ENCODE results near the gene GAS7. TPM values are rescaled to one million over a fixed set of nuclear protein-coding genes. Genes with fewer than 3 reads are reported as not detected.

GAS7 gene
- polyA plus RNA-seq, 5 donors = 32.0 to 39.7 (median 32.2) TPM

GRCh38 chr17:10051112-10051511 is 147.3 kb downstream of the GAS7 start:
- no peak for DNase-seq

- peak in 1 of 2 donors; percentile 40 for DNase-seq
Measured at GRCh38 chr17:10050597-10051101, 147.8 kb downstream of the GAS7 start.

GRCh38 chr17:10048629-10049350 is 149.6 kb downstream of the GAS7 start:
- DNase-seq = no peak

DNA sequence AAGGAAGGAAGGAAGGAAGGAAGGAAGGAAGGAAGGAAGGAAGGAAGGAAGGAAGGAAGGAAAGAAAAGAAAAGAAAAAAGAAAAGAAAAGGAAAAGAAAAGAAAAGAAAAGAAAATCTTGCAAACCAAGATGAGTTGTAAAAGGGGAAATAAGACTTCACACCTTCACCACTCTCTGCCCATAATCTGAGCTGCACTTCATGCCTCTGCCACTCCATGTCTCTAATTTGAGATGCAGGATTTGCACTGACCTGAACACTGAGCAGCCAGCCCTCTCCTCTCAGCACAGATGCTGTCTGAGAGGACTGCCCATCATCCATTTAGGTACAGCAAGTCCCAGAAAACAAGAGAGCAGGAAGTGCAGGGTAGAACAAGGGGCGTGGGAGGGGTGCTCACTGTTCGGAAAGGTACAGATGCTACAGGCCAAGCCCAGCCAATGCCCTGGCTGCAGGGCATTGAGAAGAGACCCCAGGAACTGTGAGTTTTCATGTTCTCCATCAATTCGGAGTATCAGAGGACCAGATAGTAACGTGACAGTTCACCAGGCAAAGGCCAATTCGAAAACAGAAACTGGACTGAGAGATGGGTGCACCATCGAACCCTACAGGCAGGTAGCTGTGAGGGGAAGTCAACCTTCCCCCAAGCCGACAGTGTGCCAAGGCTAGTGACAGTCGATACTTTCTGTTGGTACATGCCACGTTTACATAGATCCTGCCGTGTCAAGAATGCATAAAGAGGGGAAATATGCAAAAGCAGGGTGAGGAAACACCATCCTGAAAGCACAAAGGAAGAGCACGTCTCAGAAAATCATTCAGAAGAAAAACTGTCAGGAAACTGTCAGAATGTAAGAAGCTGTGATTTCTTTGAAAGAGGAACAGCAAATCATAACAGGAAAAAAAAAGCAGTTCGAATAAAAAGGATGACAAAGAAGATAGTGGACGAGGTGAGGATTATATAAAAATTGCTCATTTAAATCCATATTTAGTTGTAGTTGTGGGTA is 151.3 kb downstream of the GAS7 start:
- no peak for DNase-seq

GRCh38 chr17:10045871-10046658 is 152.3 kb downstream of the GAS7 start:
- DNase-seq = no peak

DNA sequence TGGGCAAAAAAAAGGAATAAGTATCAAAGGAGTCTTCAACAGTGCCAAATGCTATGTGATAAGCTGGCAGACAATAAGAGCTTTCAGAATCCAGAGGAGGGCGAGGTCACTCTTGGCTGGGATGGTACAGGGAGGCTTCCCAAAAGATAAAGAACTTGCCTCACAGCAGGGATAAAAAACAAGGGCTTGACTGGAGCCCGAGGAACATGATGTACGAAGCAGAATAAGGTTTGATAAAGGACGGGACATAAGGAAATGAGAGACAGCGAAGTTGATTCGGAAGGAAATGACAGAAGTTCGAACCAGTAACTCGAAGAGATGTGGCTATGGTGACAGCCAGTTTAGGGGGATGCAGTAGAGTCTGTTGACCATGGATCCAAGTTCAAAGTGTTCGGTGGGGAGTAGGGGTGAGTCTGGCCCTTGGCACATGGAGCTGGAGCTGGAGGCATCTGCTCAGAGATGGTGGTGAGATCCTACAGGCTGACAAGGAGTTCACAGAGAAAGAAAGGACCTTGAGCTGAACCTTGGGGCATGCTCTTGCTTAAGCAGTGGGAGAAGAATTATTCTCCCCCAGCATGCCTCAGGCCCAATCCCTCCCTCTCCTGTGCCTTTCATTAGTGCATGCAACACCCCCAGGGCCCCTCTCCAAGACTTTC is 155.7 kb downstream of the GAS7 start:
- DNase-seq = no peak

DNA sequence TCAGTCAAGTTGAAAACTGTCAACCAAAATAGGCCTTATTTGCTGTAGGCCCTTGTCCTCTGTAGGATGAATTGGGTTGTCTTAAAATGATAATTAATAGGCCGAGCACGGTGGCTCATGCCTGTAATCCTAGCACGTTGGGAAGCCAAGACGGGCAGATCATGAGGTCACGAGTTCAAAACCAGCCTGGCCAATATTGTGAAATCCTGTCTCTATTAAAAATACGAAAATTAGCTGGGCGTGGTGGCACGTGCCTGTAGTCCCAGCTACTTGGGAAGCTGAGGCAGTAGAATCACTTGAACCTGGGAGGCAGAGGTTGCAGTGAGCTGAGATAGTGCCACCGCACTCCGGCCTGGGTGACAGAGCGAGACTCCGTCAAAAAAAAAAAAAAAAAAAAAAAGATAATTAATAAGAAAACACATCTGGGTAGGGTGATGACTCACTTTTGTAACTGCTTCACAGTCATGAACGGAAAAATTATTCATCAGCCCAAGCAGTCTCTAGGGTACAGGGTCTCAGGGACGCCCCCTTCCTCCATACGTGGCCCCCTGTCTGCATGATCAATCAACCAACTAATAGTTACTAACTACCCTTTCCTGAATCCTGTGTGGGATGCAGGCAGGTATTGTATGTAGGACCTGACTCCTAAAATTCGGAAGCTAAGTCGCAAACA is 156.4 kb downstream of the GAS7 start:
- DNase-seq = no peak

DNA sequence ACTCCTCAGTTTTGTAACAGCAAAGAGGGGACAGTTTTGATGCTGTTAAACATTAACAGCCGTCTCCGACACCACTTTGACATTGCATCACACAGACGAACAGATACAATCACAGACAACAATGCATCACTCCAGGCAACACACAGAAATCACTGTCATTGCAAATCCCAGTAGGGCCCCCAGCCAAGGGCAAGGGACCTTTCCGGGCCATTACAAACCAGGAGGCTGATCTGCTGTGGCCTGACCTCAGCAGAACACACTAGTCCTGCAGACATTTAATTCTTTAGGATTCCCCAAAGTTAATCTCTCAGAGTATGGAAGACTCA is 157.2 kb downstream of the GAS7 start:
- no peak for DNase-seq

DNA sequence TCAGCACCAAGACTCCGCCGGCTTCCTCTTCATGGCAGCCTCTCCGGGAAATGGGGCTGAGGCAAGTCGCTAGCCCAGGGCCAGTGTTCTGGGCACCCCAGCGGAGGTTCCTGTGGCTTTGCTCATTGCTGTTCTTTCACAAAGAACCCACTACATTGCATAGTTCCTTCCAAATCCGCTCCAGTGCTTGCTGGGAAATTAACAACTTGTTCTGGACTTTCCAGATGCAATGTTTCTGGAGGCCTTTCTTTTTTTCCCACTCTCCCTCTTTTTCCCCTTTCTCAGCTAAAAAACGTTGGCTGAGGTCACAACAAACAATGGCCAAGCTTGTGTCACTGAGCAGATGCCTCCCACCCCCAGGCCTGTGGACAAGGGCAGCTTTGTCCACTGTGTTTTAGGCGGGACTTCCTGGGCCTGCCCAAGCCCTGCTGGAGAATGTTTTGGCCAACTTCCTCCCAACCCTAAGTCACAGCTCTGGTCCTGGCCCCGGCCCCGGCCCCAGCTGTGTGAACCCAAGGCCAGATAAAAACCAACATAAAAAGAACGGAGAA is 161.8 kb downstream of the GAS7 start:
- DNase-seq = peak; percentile 56

- DNase-seq = no peak
Measured at GRCh38 chr17:10035885-10036284, 162.5 kb downstream of the GAS7 start.

- DNase-seq = no peak
Measured at GRCh38 chr17:10034719-10035475, 163.5 kb downstream of the GAS7 start.

DNA sequence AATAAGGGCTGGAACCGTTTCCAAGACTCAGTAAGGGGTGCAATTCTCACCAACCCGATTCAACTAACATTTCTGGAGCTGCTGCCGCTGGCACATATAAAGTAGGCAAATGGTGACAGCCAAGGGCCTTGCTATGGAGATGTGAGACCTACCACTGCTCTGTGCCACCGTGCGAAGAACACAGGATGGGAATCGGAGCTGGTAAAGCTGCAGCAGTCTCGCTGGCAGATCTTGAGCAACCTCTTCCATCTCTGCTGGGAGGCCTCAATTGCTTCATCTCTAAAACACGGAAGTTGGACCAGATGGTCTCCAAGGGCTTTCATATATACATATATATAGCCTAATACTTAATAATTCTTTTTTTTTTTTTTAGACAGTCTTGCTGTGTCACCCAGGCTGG is 164.4 kb downstream of the GAS7 start:
- DNase-seq = peak; percentile 68 to 76

DNA sequence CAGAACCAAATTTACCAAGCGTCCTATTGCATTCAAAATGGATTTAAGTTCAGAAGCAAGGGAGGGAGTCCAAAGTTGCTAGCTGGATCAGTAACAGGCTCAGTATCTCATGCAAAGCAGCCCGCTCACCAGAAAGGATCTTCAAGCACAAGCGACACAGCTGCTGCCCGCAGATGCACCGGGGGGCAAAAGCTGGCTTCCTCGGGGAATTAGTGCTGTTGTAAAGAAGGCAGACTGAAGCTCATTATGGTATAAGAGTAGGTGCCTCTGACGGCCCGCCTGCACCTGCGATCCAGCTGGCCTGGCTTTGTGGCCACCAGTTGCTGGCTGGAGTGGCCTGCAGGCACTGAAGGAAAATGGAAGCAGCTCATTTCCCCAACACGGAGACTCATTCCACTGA is 165.0 kb downstream of the GAS7 start:
- no peak for DNase-seq

DNA sequence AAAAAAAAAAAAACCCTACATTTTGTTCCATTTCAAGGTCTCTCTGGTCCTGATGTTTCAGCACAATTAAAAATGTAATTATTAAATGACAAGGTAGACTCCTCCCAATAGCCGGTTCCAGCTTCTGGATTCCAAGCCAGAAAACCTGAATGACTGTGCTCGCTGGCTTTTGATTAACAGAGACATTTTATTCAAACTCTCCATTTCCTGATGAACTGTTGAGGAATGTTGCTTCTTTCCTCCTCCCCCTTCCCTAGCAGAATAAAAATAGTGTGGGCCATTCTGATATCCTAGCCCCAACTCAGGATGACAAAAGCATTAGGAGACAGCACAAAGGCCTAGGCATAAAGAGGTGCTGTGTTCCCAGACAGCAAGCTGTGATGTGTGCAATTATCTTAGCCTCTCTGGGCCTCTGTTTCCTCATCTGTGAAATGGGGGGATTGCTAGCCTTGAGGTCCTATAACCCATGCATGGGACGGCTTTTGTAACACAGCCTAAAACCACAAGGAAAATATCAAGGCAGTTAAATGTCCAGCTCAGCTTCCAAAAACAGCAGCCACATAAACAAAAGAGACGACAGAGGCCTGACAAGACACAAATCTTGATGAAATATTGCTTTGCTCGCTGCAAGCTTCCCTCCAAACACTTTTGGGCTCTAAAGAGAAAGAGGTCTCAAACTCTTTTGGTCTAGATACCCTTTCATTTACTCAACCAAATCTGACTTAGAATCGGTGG is 166.1 kb downstream of the GAS7 start:
- DNase-seq = no peak

DNA sequence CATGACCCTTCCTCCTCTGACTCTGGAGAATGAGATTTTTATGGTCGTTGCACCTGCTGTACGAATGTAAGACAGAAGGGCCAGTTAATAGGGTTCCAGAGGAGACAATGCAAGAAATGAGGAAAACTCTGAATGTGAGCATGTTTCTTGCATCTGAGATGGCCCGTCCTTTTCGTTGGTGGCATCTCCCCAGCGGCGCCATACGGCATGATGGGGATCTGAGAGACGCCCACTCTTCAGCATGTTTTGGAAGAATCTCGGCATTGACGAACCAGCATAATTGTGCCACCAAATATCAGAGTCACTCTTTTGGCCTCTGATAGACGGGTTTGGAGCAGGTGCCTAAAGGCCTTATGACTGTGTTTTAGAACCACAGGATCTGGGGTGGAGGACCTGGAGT is 166.8 kb downstream of the GAS7 start:
- DNase-seq = no peak

GRCh38 chr17:10031127-10031526 is 167.3 kb downstream of the GAS7 start:
- DNase-seq = no peak

DNA sequence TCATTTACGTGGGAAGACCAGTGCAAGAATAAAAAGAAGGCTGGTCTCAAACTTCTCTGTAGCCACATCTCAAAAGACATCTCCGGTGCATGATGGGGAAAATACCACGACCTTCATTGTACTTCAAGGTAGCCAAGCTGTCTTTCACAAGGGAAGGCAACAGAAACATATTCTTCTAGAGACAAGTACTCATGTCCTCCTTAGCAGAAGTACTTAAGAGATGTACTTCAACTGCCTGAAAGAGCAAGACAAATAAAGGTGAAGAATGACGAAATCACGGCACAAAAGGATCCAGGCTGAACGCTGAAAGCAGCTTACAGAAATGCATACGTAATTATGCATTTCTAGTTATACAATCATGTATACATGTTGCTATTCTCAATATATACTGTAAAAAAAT is 169.3 kb downstream of the GAS7 start:
- no peak for DNase-seq

GRCh38 chr17:10025976-10026901 is 172.2 kb downstream of the GAS7 start:
- DNase-seq = no peak

Data from right lung (tissue), 5 donors.